Heart left ventricle (tissue), 13 donors: Measurements from ENCODE around the gene MIGA1.

Experiments used
- POLR2A ChIP-seq, 2 donors: fragments of 450-650 bp; IDR thresholded peaks; one replicate each; pipeline ENCODE4 v1.6.1; 2017; ENCODE audit warnings: antibody characterized with exemption in 2 of 2, mild to moderate bottlenecking in 2 of 2, moderate library complexity in 2 of 2
- TF ChIP-seq, protein P1 (sequence below), 12 donors: fragments of 200-600 bp; sonication (generic) in 4 of 12; IDR thresholded peaks; one replicate each; pipeline versions ENCODE4 v1.5.0 to v1.8.0; 2018 to 2022; ENCODE audit warnings: antibody characterized with exemption in 12 of 12, mild to moderate bottlenecking in 5 of 12
- donor health status: ischemic (EF 13 %, LVEDD 7.1; RV severe dilation, severe dysfunction).
- donor health status: DM: no; HTN: yes; CAD: no.
- donor health status: DM: no; HTN: no; CAD: no.
- donor health status: ischemic (EF 25% LVEDD 6.9; RV normal size, moderate dysfunction).
- donor health status: ischemic (EF 25% LVEDD 5.7; RV mildly dilated, moderate dysfunction).
- donor health status: ischemic (EF 35%, LVEDD 5.7; RV mildly dilated, moderate dysfunction).
- donor health status: nonischemic (EF 11% LVEDD 7.7; RV severe dilation, severe dysfunction).
- donor health status: DM: yes; HTN: yes; CAD: no.
- donor health status: PGD.
- donor health status: ischemic (EF 29% LVEDD 5.4; RV normal size, mild dysfunction).
- donor health status: nonischemic (EF 23%, LVEDD 6.1; RV moderate dilation, normal function).

GRCh38 chr1:77834771-77835334 lies 55.4 kb downstream of the MIGA1 start:
- TF ChIP-seq, protein P1, sequence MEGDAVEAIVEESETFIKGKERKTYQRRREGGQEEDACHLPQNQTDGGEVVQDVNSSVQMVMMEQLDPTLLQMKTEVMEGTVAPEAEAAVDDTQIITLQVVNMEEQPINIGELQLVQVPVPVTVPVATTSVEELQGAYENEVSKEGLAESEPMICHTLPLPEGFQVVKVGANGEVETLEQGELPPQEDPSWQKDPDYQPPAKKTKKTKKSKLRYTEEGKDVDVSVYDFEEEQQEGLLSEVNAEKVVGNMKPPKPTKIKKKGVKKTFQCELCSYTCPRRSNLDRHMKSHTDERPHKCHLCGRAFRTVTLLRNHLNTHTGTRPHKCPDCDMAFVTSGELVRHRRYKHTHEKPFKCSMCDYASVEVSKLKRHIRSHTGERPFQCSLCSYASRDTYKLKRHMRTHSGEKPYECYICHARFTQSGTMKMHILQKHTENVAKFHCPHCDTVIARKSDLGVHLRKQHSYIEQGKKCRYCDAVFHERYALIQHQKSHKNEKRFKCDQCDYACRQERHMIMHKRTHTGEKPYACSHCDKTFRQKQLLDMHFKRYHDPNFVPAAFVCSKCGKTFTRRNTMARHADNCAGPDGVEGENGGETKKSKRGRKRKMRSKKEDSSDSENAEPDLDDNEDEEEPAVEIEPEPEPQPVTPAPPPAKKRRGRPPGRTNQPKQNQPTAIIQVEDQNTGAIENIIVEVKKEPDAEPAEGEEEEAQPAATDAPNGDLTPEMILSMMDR (IDR thresholded peaks at IDR 0.05) = no peak
- no peak for TF ChIP-seq POLR2A (IDR thresholded peaks at IDR 0.05)
